ENCODE data around the gene DGLUCY.

Gene DGLUCY

GRCh38 chr14:91163316-91163715 is 49.4 kb downstream of the DGLUCY start:
- in situ Hi-C loops (cut with HindIII; ENCODE audit: low sequenced_read_pairs), result loop anchor here (5.0 to 25.0 kb wide), 3 partner anchors 106 to 319 kb away; no protein-coding TSS in a partner anchor
- TF ChIP-seq CTCF (IDR thresholded peaks at IDR 0.05; ENCODE audit: low read depth, low read length, missing control alignments), result no peak
- no peak for DNase-seq (ENCODE audit: low read depth)
- no peak overlapping the region for H3K4me3 ChIP-seq (ENCODE audit: low read depth, low read length)

DNA sequence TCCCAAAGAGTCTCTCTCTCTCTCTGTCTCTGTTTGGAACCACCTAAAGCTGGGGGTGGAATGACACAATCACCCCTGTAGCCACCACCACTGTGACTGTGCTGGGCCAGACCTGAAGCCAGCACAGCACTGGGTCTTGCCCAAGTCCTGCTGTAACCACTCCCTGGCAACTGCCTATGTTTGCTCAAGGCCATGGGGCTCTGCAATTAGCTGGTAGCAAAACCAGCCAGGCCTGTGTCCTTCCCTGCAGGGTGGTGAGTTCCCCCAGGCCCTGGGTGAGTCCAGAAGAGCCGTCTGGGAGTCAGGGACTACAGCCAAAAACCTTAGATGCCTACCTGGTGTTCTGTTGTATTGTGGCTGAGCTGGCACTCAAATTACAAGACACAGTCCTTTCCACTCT is 50.8 kb downstream of the DGLUCY start:
- DNase-seq (ENCODE audit: low read depth), result no peak
- in situ Hi-C loops (cut with HindIII; ENCODE audit: low sequenced_read_pairs), result loop anchor here (5.0 to 25.0 kb wide), 4 partner anchors 107 to 320 kb away; no protein-coding TSS in a partner anchor

GRCh38 chr14:91167380-91167770 is 53.5 kb downstream of the DGLUCY start:
- no peak overlapping the region for H3K4me3 ChIP-seq (ENCODE audit: low read depth, low read length)
- in situ Hi-C loops (cut with HindIII; ENCODE audit: low sequenced_read_pairs), result loop anchor here (5.0 to 25.0 kb wide), 3 partner anchors 120 to 323 kb away; no protein-coding TSS in a partner anchor
- TF ChIP-seq CTCF (IDR thresholded peaks at IDR 0.05; ENCODE audit: low read depth, low read length, missing control alignments), result no peak
- DNase-seq (ENCODE audit: low read depth), result no peak

More for the DNA sequence above, 50.8 kb downstream of the DGLUCY start:
- TF ChIP-seq CTCF (IDR thresholded peaks at IDR 0.05; ENCODE audit: low read depth, low read length, missing control alignments), result no peak
- no peak overlapping the region for H3K4me3 ChIP-seq (ENCODE audit: low read depth, low read length)

DNA sequence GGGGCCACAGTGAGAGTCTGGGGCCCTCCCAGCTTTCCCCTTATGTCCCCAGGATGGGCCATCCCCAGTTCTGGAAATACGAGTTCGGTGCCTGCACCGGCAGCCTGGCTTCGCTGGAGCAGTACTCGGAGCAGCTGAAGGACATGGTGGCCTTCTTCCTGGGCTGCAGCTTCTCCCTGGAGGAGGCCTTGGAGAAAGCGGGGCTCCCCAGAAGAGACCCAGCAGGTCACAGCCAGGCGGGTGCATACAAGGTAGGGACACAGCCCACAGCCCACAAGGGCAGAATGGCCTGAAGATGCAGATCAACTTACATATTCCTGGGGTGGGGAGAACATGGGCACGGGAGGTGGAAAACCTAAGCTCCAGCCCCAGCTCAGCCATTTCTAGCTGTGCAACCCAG is 56.1 kb downstream of the DGLUCY start:
- no peak for TF ChIP-seq CTCF (IDR thresholded peaks at IDR 0.05; ENCODE audit: low read depth, low read length, missing control alignments)
- in situ Hi-C loops (cut with HindIII; ENCODE audit: low sequenced_read_pairs), result loop anchor here (5.0 to 25.0 kb wide), 3 partner anchors 117 to 325 kb away; no protein-coding TSS in a partner anchor
- H3K4me3 ChIP-seq (ENCODE audit: low read depth, low read length), result no peak overlapping the region
- DNase-seq (ENCODE audit: low read depth), result no peak

- in situ Hi-C loops (cut with HindIII; ENCODE audit: low sequenced_read_pairs), result loop anchor here (25.0 kb wide), 1 partner anchor 117 kb away; no protein-coding TSS in a partner anchor
- no peak overlapping the region for H3K4me3 ChIP-seq (ENCODE audit: low read depth, low read length)
- TF ChIP-seq CTCF (IDR thresholded peaks at IDR 0.05; ENCODE audit: low read depth, low read length, missing control alignments), result no peak
- DNase-seq (ENCODE audit: low read depth), result peak; percentile 15
Measured at GRCh38 chr14:91170504-91171121, 56.7 kb downstream of the DGLUCY start.

- DNase-seq (ENCODE audit: low read depth), result no peak
- no peak overlapping the region for H3K4me3 ChIP-seq (ENCODE audit: low read depth, low read length)
- in situ Hi-C loops (cut with HindIII; ENCODE audit: low sequenced_read_pairs), result loop anchor here (25.0 kb wide), 1 partner anchor 116 kb away; no protein-coding TSS in a partner anchor
- no peak for TF ChIP-seq CTCF (IDR thresholded peaks at IDR 0.05; ENCODE audit: low read depth, low read length, missing control alignments)
Measured at GRCh38 chr14:91171291-91171690, 57.4 kb downstream of the DGLUCY start.

All from astrocyte of the cerebellum (primary cell).